Retina (tissue), 1 donor: ENCODE measurements around the gene ADSS2.
"Not testable (repeated sequence)": the region's sequence is repeated elsewhere in the genome, so short reads cannot be mapped to it uniquely, and the experiment has no call there.

Source experiments
- DNase-seq: peaks from one replicate; pipeline ENCODE4 v3.0.0-alpha.2; 2016

Gene ADSS2

DNA sequence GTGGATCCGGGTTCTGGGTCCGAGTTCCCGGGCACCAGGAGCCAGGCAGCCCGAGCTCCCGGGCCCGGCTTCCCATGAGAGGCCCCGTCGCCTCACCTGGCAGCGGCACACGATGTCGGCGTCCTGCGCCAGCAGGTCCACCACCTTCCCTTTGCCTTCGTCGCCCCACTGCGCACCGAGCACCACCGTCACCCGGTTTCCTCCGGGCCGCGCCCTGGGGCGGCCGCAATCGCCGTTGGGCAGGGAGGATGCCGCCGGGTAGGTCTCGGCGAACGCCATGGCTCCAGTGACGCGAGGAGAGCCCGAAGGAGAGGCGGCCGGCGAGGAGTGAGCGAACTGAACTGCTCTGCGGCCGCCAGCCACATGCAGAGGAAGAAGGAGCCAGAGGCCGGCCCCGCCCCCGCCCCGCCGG, at the start of gene ADSS2:
TSS of gene ADSS2 (minus strand) at position 371 of the 412 bp plus-strand sequence. CDS start at position 279, 92 bp downstream.
- peak; percentile 90 for DNase-seq

DNA sequence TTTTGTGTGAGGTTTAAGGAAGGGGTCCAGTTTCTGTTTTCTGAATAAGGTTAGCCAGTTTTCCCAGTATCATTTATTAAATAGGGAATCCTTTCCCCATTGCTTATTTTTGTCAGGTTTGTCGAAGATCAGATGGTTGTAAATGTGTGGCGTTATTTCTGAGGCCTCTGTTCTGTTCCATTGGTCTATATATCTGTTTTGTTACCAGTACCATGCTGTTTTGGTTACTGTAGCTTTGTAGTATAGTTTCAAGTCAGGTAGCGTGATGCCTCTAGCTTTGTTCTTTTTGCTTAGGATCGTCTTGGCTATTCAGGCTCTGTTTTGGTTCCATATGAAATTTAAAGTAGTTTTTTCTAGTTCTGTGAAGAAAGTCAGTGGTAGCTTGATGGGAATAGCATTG, 48.8 kb upstream of the ADSS2 start:
- DNase-seq: not testable (repeated sequence)

GRCh38 chr1:244499484-244499883, 47.8 kb upstream of the ADSS2 start:
- not testable (repeated sequence) for DNase-seq

DNA sequence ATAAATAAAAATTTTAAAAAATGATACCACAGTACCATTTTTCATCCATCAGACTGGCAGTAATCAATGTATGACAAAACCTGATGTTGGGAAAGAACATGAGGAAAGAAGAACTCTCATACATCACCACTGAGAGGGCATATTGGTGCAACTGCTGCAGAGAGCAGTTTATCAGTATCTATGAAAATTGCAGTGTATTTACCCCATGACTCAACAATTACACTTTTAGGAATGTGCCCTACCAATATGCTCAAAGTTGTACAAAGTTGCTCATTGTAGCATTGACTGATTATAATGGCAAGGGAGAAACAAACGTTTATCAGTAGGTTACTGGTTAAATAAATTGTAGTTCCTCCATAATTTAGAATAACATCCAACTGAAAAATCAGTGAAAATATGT, 46.1 kb upstream of the ADSS2 start:
- no peak for DNase-seq

DNA sequence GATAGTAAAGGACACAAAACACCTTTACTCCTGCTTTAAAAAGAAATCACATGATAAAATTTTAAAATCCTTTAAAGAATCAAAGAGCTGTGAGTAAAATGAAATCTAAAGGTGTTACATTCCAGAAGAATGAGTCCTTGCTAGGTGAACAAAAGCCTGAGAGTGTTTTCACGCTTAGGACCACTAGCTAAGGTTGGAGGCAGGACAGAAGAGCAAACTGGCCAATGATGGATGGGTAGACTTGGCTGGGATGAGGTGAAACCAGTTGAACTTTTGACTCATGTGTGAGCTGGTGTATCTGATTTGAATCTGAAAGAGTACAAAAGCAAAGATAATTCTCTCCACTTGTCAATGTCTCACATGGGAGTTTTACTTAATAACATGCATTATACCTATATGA, 44.5 kb upstream of the ADSS2 start:
- DNase-seq: no peak

DNA sequence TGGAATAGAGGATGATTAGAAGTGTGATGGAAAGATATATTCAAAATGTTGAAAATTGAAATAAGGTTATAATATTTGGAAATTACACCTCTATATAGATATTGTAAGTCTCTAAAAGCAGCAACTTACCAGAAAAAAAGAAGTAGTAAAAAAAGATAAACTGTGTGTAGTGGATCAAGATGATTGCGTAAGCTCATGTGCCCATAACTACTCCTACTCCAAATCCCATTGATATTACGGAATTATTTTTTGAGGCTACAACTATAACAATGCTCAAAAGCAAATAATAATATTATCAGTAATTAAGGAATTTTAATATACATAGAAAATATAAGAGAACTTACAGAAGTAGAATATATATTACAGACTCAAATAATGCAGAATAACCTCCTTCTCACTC, 42.9 kb upstream of the ADSS2 start:
- no peak for DNase-seq

DNA sequence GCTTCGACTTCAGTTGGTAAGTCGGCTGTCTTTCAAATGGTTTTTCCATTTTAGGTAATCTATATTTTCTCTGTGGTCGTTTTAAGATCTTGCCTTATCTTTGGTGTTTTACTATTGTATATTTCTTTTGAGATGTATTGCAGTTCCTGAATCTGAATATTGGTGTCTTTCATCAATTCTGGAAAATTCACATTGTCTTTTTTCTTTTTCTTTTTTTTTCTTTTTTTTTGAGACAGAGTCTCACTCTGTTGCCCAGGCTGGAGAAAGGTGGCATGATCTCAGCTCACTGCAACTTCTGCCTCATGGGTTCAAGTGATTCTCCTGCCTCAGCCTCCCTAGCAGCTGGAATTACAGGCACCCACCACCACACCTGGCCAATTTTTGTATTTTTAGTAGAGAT, 33.3 kb upstream of the ADSS2 start:
- DNase-seq: not testable (repeated sequence)

GRCh38 chr1:244473059-244473605, 21.4 kb upstream of the ADSS2 start:
- no peak for DNase-seq

- no peak for DNase-seq
Measured at GRCh38 chr1:244466724-244467123, 15.0 kb upstream of the ADSS2 start.

DNA sequence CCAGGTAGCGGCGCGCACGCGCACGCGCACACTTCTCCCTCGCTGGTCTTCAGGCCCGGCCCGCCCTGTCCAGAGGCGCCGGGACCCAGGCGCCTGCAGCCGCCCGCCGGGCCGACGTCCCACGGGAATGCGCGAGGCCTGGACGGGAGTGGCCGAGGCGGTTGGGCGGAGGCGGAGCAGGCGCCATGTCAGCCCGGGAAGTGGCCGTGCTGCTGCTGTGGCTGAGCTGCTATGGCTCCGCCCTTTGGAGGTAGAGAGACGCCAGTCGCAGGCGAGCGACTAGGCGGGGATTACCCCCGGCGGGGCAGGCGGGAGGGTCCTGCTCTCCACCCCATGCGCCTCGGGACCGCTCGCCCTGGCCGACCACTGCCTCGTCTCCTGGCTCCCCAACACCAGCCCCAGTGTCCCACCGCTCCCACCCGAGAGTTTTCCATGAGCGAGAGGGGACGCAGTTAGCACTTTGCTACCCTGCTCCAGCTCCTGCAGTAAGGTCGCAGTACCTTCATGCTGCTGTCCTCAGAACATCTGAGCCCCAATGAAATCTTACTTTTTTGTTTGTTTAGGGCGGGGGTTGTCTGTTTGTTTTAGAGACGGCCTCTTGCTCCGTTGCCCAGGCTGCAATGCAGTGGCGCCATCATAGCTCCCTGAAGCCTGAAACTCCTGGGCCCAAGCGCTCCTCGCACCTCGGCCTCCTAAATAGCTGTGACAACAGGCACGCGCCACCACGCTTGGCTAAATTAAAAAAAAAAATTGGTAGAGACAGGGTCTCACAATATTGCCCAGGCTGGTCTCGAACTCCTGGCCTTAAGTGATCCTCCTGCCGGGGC, 9.7 kb upstream of the ADSS2 start, which contains the start of gene CATSPERE:
TSS of gene CATSPERE (plus strand) at position 29 of the 827 bp plus-strand sequence. CDS start at position 186, 157 bp downstream.
- peak; percentile 93 for DNase-seq

GRCh38 chr1:244460197-244460596, 8.5 kb upstream of the ADSS2 start:
- DNase-seq: no peak

DNA sequence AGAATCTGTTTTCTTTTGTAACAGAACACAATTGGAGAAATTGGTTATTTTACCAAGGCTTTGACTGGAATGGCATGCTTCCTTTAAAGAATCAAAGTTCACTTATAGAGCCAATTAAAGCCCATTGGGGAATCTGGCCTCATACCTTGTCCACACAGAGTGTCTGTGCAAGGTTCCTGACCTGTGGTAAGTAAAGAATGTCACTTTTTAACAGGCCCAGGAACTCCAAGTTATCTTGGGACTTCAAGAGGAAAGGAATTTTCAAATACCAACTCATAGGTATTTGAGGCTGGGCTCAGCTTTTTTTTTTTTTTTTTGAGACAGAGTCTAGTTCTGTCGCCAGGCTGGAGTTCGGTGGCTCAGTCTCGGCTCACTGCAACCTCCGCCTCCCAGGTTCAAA, 7.1 kb upstream of the ADSS2 start:
- DNase-seq: no peak

DNA sequence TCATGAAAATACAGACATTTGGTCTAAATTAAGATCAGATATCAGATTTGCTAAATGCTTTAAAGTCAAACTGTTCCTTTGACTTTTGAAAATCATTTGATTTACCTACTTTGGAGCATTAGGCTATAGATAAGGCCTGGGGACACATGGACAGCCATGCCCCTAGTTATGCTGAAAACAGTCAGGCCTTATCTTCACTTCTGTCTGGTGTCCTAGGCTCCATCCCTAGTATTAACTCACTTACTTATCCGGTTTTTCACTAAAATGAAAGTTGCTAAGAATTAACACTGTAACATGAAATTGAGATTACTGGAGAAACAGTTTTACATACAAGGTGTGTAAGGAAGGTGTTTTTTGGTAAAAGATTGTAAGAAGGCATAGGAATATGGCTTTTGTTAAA, 4.9 kb upstream of the ADSS2 start:
- no peak for DNase-seq

- DNase-seq: no peak
Measured at GRCh38 chr1:244454412-244454811, 2.7 kb upstream of the ADSS2 start.

- DNase-seq: peak; percentile 100
Measured at GRCh38 chr1:244451951-244452795, 464 bp upstream of the ADSS2 start.

- no peak for DNase-seq
Measured at GRCh38 chr1:244450597-244451538, 841 bp downstream of the ADSS2 start.

GRCh38 chr1:244449936-244450508, 1.7 kb downstream of the ADSS2 start:
- DNase-seq: peak; percentile 27

- no peak for DNase-seq
Measured at GRCh38 chr1:244448279-244449036, 3.3 kb downstream of the ADSS2 start.

DNA sequence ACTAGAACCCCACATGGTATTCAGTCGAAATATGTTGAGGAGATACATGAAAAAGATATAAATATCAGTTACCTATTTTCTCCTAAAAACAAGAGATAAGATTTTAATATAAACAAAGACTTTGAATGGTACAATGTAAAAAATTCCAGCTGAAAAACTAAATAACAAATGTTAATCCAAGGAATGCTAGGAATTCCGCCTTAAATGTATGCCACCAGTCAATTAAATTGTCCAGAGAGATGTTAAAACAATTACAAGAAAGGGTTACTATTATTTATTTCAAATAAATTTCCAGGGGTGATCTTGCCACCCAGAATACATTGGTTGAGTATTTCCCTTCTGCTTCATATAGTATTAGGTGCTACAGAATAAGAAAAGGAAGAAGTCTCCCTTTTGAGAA, 4.2 kb downstream of the ADSS2 start:
- DNase-seq: no peak

- DNase-seq: no peak
Measured at GRCh38 chr1:244447024-244447423, 4.7 kb downstream of the ADSS2 start.
